Neural crest cell (in vitro differentiated cells): Measurements from ENCODE around the gene NSL1. TPM values are rescaled to one million over a fixed set of nuclear protein-coding genes. Genes with fewer than 3 reads are reported as not detected.

Experiments
- DNase-seq: peaks from one replicate; pipeline ENCODE4 v3.0.0; 2021; ENCODE audit warnings: low read depth, mixed read lengths, low spot score
- H3K27ac Mint-ChIP-seq: one replicate; pipeline ENCODE4 v1.8.0; 2021; ENCODE audit warnings: mild to moderate bottlenecking, mixed read lengths; ENCODE audit not compliant: unreplicated experiment
- H3K27me3 Mint-ChIP-seq: 2 replicates; pipeline ENCODE4 v1.8.0; 2021; ENCODE audit warnings: low read depth, mild to moderate bottlenecking, mixed read lengths
- H3K36me3 Mint-ChIP-seq: 2 replicates; pipeline ENCODE4 v1.8.0; 2021; ENCODE audit warnings: low read depth, mild to moderate bottlenecking, mixed read lengths
- H3K4me1 Mint-ChIP-seq: 2 replicates; pipeline ENCODE4 v1.8.0; 2021; ENCODE audit warnings: mixed read lengths
- H3K4me3 Mint-ChIP-seq: one replicate; pipeline ENCODE4 v1.8.0; 2021; ENCODE audit warnings: mild to moderate bottlenecking, mixed read lengths
- H3K9me3 Mint-ChIP-seq: 2 replicates; pipeline ENCODE4 v1.8.0; 2021; ENCODE audit warnings: mixed read lengths
- total RNA-seq: library from RNA; stranded (reverse); gene quantifications from 2 replicates; pipeline ENCODE4 v1.2.1, GENCODE V29; 2021
- TF ChIP-seq, protein P1 (sequence below): fragments of 200-600 bp; sonication (generic); conservative IDR thresholded peaks from 2 replicates; pipeline ENCODE4 v1.5.0; 2021; ENCODE audit warnings: antibody characterized with exemption, mild to moderate bottlenecking

Gene NSL1
- total RNA-seq, 1 donor from 2014 or later = 63.0 TPM

DNA sequence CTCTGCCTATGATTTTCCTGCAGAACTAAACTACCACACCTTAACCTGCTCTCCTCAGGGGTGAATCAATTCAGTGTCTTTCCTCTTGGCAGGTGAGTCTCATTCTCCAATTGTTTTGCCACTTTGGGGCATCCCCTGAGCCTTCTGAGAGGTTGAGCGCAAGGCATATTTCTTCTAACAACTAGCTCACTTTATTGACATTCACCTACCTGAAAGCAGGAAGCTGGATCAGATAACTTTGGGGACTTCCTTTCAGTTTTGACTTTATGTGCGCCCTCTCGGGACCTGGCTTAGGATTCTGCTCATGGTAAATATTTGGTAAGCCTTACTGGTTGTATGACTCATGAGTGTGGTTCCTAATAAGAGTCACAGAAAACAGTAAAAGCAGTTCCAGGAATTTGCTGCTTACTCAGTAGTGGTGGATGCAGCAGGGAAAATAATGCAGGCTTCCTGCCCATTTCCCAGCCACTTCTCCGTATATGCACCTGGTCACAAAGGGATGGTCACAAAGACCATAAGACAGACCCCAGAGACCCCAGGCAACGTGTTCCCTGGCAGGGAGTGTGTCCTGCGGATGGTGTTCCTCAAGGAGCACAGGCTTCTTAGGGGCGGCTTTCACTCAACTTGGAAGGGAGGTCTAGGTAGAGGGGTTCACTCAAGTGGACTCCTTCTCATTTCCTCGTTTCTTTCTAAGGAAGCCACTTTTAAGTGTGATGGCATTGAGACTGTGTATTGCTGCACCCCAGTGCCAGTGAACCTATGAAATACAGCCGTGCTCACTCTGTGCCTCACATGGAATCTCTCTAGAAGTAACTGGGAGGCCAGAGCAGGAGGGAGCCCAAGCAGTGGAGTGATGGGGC lies 70.0 kb downstream of the NSL1 start:
- no peak for DNase-seq
- no peaks in the 10 kb centered on the region for H3K4me1 Mint-ChIP-seq
- peaks cover 25% of the 10 kb centered on the region for H3K36me3 Mint-ChIP-seq
- no peak overlapping the region for H3K27ac Mint-ChIP-seq
- H3K4me3 Mint-ChIP-seq = no peak overlapping the region
- TF ChIP-seq, protein P1, sequence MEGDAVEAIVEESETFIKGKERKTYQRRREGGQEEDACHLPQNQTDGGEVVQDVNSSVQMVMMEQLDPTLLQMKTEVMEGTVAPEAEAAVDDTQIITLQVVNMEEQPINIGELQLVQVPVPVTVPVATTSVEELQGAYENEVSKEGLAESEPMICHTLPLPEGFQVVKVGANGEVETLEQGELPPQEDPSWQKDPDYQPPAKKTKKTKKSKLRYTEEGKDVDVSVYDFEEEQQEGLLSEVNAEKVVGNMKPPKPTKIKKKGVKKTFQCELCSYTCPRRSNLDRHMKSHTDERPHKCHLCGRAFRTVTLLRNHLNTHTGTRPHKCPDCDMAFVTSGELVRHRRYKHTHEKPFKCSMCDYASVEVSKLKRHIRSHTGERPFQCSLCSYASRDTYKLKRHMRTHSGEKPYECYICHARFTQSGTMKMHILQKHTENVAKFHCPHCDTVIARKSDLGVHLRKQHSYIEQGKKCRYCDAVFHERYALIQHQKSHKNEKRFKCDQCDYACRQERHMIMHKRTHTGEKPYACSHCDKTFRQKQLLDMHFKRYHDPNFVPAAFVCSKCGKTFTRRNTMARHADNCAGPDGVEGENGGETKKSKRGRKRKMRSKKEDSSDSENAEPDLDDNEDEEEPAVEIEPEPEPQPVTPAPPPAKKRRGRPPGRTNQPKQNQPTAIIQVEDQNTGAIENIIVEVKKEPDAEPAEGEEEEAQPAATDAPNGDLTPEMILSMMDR = no peak
- peaks cover 5% of the 10 kb centered on the region for H3K27me3 Mint-ChIP-seq
- H3K9me3 Mint-ChIP-seq = peaks cover 7% of the 10 kb centered on the region

DNA sequence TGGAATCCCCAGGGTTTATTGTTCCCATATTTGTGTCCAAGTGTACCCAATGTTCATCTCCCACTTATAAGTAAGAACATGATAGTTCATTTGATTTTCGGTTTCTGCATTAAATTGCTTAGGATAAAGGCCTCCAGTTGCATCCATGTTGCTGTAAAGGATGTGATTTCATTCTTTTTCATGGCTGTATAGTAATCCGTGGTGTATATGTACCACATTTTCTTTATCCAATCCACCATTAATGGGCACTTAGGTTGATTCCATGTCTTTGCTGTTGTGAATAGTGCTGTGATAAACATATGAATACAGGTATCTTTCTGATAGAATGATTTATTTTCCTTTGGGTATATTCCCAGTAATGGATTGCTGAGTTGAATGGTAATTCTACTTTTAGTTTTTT lies 71.9 kb downstream of the NSL1 start:
- Mint-ChIP-seq H3K9me3 (no peaks in the 10 kb centered on the region), H3K27me3 (peaks cover 5% of the 10 kb centered on the region), H3K4me1 (no peaks in the 10 kb centered on the region), H3K36me3 (peaks cover 12% of the 10 kb centered on the region), H3K27ac (no peak overlapping the region), H3K4me3 (no peak overlapping the region)
- no peak for DNase-seq
- TF ChIP-seq, protein P1 = no peak

DNA sequence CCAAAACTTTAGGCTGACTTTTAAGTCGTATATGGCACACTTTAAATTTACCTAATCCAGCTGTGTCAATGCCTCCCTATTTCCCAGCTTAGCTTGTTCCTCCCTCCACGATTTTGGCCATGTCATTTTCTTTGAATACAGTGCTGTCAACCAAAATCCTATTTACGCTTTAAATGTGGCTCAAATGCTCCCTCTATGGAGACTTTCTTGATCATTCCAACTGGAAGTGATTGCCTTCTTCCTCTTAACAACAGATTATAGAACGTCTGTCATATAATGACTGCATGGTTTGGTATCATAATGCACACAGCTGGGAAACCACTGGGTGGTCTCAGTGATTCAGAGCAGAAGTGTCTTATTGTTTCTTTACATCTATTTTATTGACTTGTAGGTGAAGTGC lies 73.1 kb downstream of the NSL1 start:
- Mint-ChIP-seq H3K27ac (no peak overlapping the region), H3K4me3 (no peak overlapping the region), H3K4me1 (no peaks in the 10 kb centered on the region), H3K27me3 (peaks cover 5% of the 10 kb centered on the region), H3K9me3 (no peaks in the 10 kb centered on the region), H3K36me3 (peaks cover 7% of the 10 kb centered on the region)
- TF ChIP-seq, protein P1 = no peak
- no peak for DNase-seq

DNA sequence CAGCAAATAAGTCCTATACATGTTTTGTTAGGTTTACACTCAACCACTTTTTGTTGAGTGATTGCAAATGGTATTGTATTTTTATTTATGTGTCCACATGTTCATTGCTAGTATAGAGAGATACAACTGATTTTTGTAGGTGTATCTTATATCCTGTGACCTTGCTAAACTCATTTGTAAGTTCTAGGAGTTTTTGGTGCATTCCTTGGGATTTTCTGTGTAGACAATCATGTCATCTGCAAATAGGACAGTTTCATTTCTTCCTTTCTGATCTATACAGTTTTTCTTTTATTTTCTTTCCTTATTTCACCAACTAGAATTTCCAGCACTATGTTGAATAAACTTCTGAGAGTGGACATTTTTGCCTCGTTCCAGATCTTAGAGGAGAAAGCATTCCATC lies 75.4 kb downstream of the NSL1 start:
- H3K4me3 Mint-ChIP-seq = no peak overlapping the region
- no peak overlapping the region for H3K27ac Mint-ChIP-seq
- H3K27me3 Mint-ChIP-seq = peaks cover 5% of the 10 kb centered on the region
- TF ChIP-seq, protein P1 = no peak
- no peaks in the 10 kb centered on the region for H3K9me3 Mint-ChIP-seq
- DNase-seq = no peak
- peaks cover 9% of the 10 kb centered on the region for H3K4me1 Mint-ChIP-seq
- H3K36me3 Mint-ChIP-seq = no peaks in the 10 kb centered on the region

DNA sequence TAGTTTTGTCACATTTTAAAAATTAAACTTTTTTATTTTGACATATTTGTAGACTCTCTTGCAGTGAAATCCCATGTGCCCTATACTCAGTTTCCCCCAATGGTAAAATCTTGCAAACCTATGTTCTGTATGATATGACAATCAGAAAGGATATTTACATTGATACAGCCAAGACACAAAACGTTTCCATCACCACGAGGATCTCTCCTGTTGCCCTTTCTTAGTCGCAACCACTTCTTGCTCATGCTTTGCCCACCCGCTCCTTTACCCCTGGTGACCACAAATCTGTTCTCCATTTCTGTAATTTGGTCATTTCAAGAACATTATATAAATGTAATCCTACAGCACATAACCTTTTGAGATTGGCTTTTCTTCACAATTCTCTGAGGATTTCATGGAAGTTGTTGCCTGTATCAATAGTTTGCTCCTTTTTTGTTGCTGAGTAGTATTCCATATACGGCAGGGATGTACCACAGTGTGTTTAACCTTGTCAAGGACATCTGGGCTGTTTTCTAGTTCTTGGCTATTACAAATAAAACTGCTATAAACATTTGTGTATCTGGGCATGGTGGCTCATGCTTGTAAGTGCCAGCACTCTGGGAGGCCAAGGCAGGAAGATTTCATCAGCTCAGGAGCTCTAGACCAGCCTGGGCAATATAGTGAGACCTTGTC lies 78.0 kb downstream of the NSL1 start:
- no peak for DNase-seq
- Mint-ChIP-seq H3K9me3 (no peaks in the 10 kb centered on the region), H3K36me3 (no peaks in the 10 kb centered on the region), H3K4me1 (peaks cover 9% of the 10 kb centered on the region), H3K4me3 (no peak overlapping the region), H3K27me3 (peaks cover 5% of the 10 kb centered on the region), H3K27ac (no peak overlapping the region)
- TF ChIP-seq, protein P1 = no peak
